ENCODE results near the gene BOLA3.
"Not testable (repeated sequence)": the region's sequence is repeated elsewhere in the genome, so short reads cannot be mapped to it uniquely, and the experiment has no call there.

BOLA3 gene

GRCh38 chr2:74105413-74105812 is 42.3 kb downstream of the BOLA3 start:
- FAIRE-seq = no peak

GRCh38 chr2:74104839-74105238 is 42.9 kb downstream of the BOLA3 start:
- FAIRE-seq (no peak), DNase-seq (ENCODE audit: insufficient read length, low spot score) (no peak)

More at GRCh38 chr2:74105413-74105812, 42.3 kb downstream of the BOLA3 start:
- DNase-seq (ENCODE audit: insufficient read length, low spot score) = no peak

GRCh38 chr2:74103763-74104162 is 43.9 kb downstream of the BOLA3 start:
- FAIRE-seq (no peak), DNase-seq (ENCODE audit: insufficient read length, low spot score) (no peak)

- no peak for FAIRE-seq
- DNase-seq (ENCODE audit: insufficient read length, low spot score) = no peak
Measured at GRCh38 chr2:74102516-74102915, 45.2 kb downstream of the BOLA3 start.

- DNase-seq (ENCODE audit: insufficient read length, low spot score) = no peak
- FAIRE-seq = no peak
Measured at GRCh38 chr2:74101574-74102300, 46.0 kb downstream of the BOLA3 start.

GRCh38 chr2:74100254-74101216 is 47.2 kb downstream of the BOLA3 start:
- FAIRE-seq (no peak), DNase-seq (ENCODE audit: insufficient read length, low spot score) (no peak)

- FAIRE-seq = no peak
- DNase-seq (ENCODE audit: insufficient read length, low spot score) = no peak
Measured at GRCh38 chr2:74099835-74100234, 47.9 kb downstream of the BOLA3 start.

- FAIRE-seq (no peak), DNase-seq (ENCODE audit: insufficient read length, low spot score) (no peak)
Measured at GRCh38 chr2:74099271-74099670, 48.4 kb downstream of the BOLA3 start.

GRCh38 chr2:74097574-74097973 is 50.1 kb downstream of the BOLA3 start:
- no peak for DNase-seq (ENCODE audit: insufficient read length, low spot score)
- no peak for FAIRE-seq

- FAIRE-seq = no peak
- DNase-seq (ENCODE audit: insufficient read length, low spot score) = no peak
Measured at GRCh38 chr2:74096052-74096451, 51.7 kb downstream of the BOLA3 start.

- DNase-seq (ENCODE audit: insufficient read length, low spot score) (no peak), FAIRE-seq (no peak)
Measured at GRCh38 chr2:74095632-74096031, 52.1 kb downstream of the BOLA3 start.

GRCh38 chr2:74094291-74094690 is 53.4 kb downstream of the BOLA3 start:
- DNase-seq (ENCODE audit: insufficient read length, low spot score) (no peak), FAIRE-seq (no peak)

- DNase-seq (ENCODE audit: insufficient read length, low spot score) (no peak), FAIRE-seq (no peak)
Measured at GRCh38 chr2:74093840-74094239, 53.9 kb downstream of the BOLA3 start.

- DNase-seq (ENCODE audit: insufficient read length, low spot score) (no peak), FAIRE-seq (no peak)
Measured at GRCh38 chr2:74093426-74093825, 54.3 kb downstream of the BOLA3 start.

GRCh38 chr2:74092275-74092674 is 55.4 kb downstream of the BOLA3 start:
- DNase-seq (ENCODE audit: insufficient read length, low spot score) = no peak
- no peak for FAIRE-seq

GRCh38 chr2:74091391-74091790 is 56.3 kb downstream of the BOLA3 start:
- FAIRE-seq = no peak
- no peak for DNase-seq (ENCODE audit: insufficient read length, low spot score)

GRCh38 chr2:74089816-74090745 is 57.6 kb downstream of the BOLA3 start:
- FAIRE-seq (no peak), DNase-seq (ENCODE audit: insufficient read length, low spot score) (no peak)

GRCh38 chr2:74088676-74089075 is 59.0 kb downstream of the BOLA3 start:
- FAIRE-seq = not testable (repeated sequence)

GRCh38 chr2:74087696-74088095 is 60.0 kb downstream of the BOLA3 start:
- DNase-seq (ENCODE audit: insufficient read length, low spot score) (no peak), FAIRE-seq (no peak)

More at GRCh38 chr2:74088676-74089075, 59.0 kb downstream of the BOLA3 start:
- not testable (repeated sequence) for DNase-seq (ENCODE audit: insufficient read length, low spot score)

- DNase-seq (ENCODE audit: insufficient read length, low spot score) = no peak
- no peak for FAIRE-seq
Measured at GRCh38 chr2:74086021-74086420, 61.7 kb downstream of the BOLA3 start.

All from HTR-8/SVneo (cell line).